Nucleus accumbens (tissue), 56 donors: ENCODE measurements around the gene CASR.

ENCODE experiments used
- DNase-seq, 56 donors: peaks; one replicate each; lab custom pipeline; 2025; lab: John Stamatoyannopoulos, UW

Gene CASR

DNA sequence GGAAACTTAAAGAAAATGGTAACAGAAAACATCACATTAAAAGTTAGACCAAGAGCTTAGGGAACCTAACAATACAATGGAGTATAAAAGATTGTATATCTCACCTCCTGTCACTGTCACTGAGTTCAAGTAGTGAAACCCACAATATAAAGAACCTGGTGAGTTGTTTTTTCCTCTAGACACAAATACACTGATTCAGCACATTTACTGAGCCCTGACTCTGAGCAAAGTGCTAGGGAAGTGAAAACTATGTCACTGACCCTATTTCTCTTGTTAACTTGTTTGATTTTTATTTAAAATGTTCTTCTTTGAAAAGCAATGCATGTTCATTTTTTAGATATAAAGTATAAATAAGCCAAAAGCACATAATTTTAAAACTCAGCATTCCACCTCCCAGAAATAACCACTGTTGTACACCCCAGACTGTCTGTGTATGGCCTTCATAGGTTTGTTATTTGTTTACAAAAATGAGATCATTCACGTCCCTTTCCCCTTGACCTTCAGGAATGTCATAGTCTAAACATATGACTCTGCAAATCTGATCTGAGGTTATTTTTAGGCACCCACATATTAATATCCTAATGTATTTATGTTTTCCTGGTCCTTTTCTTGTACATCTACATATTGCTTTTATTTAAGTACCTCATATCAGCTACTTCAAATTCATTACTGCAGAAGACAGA, 72.4 kb downstream of the CASR start:
- no peak for DNase-seq

DNA sequence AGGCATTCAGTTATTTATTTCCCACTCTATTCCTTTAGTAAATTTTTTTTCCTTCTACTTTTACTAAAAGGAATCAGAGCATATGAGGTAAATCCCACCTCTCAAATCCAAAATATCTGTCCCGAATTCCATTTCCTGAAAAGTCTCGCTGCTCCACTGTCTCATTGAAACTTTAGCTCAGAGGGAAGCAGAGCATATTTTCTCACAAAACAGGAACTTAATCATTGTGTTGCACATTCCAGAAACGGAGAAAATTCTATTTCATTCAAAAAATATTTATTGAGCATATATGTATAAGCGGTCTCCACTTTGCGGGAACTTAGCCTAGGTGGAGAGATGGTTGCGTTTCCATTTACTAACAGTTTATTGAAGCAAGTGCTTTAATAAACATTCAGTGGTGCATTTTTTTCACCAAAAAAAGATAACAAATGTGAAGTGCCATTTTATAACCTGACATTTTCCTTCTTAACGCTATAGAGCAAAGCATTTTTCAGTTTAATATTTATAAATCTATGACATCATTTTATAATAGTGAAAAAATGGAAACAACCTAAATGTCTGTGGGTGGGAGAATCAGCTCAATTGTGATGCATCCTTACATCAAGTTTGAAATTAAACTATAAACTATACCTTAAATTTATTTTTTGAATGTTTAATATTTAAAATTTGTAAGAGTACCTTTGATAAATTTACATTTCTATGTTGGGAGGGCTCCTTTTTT, 74.3 kb downstream of the CASR start:
- no peak for DNase-seq

DNA sequence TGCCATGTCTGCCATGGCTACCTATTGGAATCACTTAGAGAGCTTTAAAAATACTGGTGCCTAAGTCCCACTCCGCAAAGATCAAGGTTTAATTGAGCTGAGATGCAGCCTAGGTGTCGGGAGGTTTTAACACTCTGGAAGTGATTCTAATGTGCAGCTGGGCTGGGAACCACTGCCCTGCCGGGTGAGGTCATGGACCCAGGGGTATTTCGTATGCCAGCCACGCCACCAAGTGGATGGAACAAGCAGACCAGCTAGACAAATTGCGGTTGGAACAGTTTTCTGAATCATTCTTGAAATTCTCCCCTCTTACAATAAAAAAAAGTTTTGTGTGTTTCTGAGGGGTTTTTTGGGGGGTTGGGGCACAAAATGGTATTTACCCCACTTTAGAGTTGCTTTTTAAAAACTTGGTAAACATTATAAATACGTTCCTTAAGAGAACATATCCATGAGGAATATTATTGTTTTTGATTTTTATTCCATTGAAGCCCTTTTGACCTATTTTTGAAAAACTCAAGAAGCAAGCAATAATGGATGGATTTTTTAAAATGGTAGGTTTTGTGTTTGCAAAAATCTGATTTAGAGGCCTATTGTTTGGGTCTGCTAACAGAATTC, 75.4 kb downstream of the CASR start:
- DNase-seq = peak in 42 of 56 donors; percentile 1 to 72 (median 18)

DNA sequence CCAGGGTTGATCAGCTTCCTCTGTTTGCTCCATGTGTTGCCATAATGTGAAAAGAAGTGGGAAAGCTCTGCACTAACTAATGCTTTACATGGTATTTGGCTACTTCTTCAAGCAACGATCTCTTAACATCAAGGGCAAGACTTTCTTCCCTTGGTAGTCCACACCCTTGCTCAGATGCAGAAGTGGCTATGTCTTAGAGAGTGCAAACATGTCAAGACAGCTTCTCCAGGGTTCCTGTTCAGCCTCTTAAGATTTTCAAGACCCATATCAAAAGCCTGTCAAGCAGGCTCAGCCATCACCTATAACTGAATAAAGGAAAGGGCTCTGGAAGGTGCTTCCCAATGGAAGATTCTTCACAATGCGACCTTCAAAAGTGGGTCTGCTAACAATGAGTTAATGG, 76.7 kb downstream of the CASR start:
- DNase-seq = no peak

DNA sequence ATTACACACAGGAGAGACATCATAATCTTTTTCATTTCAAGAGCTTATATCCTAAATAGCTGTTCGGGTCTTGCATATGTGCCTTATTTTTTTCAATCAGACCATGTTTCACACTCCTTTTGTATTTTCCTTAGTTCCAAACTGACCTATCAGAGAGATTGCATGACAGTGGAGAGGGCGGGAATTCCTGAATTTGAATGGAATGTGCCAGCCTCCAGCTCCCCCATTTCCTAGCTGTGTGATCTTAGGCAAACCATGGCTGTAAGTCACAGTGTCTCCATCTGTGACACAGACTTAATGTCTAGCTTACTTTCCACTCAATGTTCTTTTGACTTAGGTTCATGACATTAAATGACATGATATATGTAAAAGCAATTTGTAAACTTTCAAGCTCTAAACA, 79.6 kb downstream of the CASR start:
- DNase-seq = no peak

DNA sequence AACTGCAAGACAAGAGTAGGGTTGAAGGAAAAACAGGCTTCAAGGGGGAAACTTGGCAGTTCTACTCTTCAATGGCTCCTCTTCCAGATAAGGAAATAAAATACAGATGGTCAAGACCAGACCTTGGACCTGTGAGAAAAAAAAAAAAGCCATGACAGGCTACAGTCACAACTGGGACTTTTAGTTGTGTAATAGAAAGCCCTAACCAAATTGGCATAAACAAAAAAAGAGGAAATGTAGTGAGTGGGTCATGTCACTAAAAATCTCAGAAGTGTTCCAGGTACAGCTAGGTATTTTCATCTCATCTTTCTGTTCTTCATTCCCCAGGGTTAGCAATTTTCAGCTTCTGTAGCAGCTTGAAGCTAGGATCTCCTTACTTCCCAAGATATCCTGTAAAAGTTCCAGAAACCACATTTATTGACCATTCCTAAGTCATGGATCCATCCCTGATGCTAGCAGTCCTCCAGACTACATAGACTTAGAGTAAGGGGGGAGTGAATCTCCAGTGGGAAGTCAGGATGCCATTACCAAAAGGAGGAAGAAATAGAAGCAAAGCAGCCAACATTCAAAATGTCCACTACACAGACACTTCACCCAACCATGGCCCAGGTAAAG, 80.6 kb downstream of the CASR start:
- no peak for DNase-seq

DNA sequence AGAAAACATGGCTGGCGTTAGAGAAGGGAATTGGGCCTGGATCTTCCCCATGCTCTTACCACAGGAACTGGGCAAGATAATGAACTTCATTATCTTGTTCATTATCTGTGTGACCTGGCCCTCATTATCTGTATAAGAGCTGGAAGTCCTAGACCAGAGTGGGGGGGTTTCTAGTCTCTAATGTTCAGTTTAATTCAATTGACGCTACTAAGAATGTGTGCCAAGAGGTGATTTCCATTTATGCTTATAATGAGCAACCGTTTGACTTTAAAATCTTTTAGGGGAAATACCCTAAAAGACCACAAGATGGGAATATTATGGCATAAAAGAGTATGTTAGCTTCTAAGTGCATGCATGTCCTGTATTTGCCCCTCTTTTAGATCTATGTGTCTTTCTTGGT, 82.5 kb downstream of the CASR start:
- no peak for DNase-seq

DNA sequence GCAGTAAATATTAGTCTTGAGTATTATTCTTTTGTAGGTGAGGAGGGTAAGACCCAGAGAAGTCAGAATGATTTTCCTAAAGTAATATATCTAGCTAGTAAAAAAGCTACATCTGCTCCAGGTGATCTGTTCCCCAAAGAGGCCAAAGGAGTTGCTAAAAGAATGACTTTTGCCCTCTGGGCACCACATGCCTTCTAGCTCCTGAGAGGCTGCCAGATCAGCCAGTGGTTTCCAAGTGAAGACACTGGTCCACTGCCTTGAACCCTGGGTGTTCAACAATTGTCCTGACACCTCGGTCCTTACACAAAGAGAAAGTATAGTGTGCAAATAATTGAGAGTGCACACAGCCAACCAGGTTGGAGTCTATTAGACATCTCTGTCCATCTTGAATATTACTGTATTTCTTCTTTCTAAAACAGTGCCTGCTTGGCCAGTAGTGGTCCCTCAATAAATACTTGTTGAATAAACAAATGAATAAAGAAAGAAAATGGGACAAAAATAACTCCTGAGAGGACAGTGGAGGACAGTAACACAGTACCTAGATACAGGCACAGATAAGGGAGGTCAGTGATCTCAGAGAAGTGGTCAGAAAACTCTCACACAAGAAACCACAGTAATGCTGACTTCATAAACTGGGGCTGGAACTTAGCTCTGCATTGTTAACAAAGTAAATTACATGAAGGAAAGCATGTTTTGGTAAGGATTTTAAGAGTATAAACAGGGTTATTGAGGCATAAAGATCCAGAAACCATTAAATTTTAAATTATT, 85.0 kb downstream of the CASR start:
- no peak for DNase-seq

DNA sequence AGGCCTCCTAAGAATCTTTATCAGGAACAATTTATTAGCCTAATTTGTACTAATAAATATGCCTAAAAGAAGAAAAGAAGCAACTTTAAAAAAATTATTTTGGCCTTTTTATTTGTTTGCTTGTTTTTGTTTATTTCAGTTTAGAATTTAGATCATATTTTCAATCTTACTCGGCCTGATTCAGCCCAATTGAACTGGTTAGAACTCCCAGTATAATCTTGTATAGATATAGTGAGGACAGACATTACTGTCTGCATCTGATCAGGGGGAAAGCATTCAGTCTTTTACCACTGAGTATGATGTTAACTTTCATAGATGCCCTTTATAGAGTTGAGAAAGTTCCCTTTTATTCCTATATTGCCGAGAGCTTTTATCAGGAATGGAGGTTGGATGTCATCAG, 85.6 kb downstream of the CASR start:
- no peak for DNase-seq

DNA sequence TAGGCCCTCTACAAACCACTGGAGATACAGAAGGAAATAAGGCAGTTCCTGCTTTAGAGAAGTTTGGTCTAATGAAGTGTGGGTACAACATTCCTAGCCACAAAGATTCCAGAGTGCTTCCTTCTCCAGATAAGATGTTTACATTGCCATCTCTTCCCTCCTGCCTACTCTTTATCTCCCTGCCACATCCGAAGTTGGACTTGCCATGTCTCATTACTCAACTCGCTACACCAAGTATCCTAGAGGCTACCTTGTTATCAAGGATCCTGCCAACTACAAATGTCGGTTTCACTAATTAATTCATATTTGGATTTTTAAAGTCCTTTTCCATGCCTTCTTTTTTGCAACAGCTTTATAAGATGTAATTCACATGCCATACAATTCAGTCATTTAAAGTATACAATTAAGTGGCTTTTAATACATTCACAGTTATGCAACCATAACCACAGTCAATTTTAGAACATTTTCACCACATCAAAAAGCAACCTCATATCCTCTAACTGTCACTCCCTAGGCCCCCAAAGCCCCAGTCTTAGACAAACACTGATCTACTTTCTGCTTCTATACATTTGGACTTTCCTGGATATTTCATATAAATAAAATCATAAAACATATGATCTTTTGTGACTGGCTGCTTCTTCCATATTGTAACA, 87.9 kb downstream of the CASR start:
- no peak for DNase-seq

DNA sequence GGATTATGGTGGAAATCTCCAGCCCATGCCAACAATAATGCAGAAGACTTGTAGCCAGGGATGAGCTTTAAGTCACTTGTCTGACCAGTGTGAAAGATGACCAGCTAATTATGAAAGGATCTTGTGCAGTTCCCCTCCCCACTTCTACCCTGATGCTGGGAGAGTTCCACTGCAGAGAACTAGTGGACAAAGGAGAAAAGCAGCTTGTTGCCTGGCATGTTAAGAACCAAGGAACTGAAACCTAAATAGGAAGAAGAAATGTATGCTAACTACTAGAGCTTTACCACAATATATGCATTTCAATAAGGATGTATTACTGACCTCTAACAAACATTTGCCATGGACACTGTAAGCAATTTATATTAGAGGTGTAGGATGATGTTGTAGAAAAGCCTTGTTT, 89.4 kb downstream of the CASR start:
- no peak for DNase-seq

DNA sequence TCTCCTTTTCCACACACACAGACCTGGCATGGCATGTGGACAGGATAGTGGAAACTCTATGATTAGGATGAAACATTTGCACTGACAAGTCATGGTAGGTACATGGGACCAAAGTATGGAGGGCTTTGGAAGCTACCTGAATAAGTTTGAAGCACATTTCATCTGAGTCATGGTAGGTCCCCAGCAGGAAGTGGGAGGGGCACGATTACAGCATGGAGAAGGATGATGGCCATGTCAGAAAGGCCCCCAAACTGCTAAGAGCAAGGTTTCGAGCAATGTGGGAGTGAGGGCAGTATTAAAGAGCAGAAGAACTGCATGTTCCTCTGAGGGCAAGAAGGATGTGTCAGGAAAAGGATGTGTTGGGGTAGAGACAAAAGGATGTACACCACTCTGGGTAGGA, 90.0 kb downstream of the CASR start:
- no peak for DNase-seq

DNA sequence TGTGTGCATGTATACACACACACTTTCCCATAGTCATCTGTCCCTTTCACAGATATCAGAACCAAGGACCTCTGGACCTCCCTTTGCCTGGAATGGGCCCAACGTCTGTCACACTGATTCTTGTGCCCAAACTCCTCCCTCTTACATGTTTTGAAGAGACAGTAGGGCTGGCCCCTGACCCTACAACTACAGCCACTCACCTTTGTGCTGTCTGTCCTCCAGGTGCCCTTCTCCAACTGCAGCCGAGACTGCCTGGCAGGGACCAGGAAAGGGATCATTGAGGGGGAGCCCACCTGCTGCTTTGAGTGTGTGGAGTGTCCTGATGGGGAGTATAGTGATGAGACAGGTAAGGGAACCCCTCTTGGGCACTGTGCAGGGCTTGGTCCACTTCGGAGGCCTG, 98.4 kb downstream of the CASR start:
- no peak for DNase-seq

DNA sequence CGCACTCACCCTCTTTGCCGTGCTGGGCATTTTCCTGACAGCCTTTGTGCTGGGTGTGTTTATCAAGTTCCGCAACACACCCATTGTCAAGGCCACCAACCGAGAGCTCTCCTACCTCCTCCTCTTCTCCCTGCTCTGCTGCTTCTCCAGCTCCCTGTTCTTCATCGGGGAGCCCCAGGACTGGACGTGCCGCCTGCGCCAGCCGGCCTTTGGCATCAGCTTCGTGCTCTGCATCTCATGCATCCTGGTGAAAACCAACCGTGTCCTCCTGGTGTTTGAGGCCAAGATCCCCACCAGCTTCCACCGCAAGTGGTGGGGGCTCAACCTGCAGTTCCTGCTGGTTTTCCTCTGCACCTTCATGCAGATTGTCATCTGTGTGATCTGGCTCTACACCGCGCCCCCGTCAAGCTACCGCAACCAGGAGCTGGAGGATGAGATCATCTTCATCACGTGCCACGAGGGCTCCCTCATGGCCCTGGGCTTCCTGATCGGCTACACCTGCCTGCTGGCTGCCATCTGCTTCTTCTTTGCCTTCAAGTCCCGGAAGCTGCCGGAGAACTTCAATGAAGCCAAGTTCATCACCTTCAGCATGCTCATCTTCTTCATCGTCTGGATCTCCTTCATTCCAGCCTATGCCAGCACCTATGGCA, 100.5 kb downstream of the CASR start:
- no peak for DNase-seq

DNA sequence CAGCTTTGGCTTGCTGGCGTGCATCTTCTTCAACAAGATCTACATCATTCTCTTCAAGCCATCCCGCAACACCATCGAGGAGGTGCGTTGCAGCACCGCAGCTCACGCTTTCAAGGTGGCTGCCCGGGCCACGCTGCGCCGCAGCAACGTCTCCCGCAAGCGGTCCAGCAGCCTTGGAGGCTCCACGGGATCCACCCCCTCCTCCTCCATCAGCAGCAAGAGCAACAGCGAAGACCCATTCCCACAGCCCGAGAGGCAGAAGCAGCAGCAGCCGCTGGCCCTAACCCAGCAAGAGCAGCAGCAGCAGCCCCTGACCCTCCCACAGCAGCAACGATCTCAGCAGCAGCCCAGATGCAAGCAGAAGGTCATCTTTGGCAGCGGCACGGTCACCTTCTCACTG, 101.0 kb downstream of the CASR start:
- no peak for DNase-seq

DNA sequence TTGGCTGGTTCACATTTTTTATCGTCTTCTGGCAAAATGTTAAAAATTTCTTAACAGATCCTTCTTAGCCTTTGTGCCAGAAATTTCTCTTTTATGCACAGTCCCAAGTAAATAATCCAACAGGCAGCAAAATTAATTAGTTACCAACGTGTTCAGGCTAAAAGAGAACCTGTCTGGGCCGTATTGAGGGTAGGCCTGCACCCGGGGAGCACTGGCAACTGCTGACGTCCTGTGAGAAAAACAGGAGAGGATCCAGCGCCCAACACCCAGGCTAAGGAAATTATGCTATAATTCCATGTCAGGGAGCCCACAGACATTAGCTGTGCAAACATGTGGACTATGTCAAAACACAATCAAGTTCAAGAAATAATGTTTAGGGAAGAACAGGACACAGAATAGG, 110.9 kb downstream of the CASR start:
- DNase-seq = peak in 1 of 56 donors; percentile 2

DNA sequence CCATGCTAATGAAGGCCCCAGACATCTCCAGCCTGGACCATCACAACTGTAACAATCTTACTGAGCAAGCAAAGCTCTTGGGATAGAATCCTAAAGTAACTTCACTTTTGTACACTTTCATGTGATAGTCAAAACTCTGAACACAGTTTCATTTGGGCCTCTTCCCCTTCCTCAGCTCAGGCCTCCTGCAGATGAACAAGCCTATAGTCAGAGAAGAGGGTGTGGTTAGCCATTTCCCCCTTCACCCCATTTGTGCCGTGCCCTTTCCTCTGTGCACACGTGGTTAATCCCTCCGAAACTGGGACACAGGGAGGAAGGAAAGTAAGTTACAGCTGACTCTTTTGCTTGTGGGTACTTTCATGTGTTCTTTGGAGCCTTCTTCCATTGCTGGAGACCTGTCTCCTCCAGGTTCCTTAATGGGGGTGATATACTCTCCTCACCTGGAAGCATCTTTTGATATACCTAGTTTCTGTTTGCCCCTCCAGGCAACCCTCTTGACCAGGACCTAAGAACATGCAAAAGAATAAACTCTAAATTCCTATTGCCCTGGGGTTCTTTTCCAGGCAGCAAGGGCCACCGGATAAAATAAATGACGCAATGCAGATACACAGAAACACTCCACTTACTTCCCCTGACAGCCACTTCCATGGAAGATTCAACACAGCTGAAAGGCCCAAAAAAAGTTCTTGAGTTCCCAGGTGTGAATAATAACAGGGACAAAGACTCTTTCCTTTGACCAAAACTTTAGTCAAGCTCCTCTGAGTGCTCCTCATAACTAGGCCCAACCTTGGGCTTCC, 112.0 kb downstream of the CASR start:
- peak in 1 of 56 donors; percentile 1 for DNase-seq

DNA sequence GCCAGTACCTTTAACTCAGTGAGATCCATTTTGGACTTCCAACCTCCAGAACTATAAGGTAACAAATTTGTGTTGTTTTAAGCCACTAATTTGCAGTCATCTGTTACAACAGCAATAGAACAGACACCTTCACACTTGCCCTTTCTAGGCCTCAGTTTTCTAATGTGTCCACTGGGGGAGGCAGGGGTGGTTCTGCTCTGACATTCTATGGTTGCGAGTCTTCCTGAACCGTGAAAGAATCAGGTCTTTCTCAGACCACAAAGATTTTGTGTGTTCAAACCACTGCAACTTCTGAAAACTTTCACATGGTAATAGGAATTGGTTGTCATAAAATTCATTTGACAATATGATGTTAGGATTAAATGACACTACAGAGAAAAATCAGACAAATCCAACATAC, 114.8 kb downstream of the CASR start:
- no peak for DNase-seq

DNA sequence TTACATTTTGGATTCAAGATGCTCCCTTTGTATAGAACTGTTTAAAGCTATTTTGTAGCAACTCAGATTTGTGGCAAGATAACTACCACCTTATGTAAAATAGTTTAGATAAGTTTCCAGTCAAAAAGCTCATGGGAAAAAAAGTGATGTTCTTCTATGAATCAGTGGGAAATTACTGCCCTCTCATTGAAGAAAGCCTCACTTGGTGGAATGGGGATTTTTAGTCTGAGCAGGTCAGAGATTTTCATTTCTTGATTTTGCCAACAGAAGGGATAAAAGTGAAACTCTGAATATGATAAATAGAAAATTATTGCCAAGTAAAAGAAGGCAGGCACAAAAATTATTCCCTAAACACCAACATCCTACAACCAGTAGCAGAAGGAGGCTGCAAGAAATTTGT, 115.7 kb downstream of the CASR start:
- no peak for DNase-seq
